Measurements from ENCODE around the gene MYT1.

Gene MYT1

GRCh38 chr20:64226686-64227580 is 62.7 kb downstream of the MYT1 start:
- H3K4me3 ChIP-seq (ENCODE audit: low read depth, low read length) = no peak overlapping the region
- DNase-seq (ENCODE audit: low read depth) = no peak
- TF ChIP-seq, protein P1, sequence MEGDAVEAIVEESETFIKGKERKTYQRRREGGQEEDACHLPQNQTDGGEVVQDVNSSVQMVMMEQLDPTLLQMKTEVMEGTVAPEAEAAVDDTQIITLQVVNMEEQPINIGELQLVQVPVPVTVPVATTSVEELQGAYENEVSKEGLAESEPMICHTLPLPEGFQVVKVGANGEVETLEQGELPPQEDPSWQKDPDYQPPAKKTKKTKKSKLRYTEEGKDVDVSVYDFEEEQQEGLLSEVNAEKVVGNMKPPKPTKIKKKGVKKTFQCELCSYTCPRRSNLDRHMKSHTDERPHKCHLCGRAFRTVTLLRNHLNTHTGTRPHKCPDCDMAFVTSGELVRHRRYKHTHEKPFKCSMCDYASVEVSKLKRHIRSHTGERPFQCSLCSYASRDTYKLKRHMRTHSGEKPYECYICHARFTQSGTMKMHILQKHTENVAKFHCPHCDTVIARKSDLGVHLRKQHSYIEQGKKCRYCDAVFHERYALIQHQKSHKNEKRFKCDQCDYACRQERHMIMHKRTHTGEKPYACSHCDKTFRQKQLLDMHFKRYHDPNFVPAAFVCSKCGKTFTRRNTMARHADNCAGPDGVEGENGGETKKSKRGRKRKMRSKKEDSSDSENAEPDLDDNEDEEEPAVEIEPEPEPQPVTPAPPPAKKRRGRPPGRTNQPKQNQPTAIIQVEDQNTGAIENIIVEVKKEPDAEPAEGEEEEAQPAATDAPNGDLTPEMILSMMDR (IDR thresholded peaks at IDR 0.05; ENCODE audit: control insufficient read depth, extremely low read depth, insufficient read depth) = no peak

- no peak overlapping the region for H3K4me3 ChIP-seq (ENCODE audit: low read depth, low read length)
- TF ChIP-seq, protein P1 (IDR thresholded peaks at IDR 0.05; ENCODE audit: control insufficient read depth, extremely low read depth, insufficient read depth) = no peak
- DNase-seq (ENCODE audit: low read depth) = no peak
These were observed 63.9 kb downstream of the MYT1 start for GRCh38 chr20:64228086-64228653.

- H3K4me3 ChIP-seq (ENCODE audit: low read depth, low read length) = no peak overlapping the region
- no peak for DNase-seq (ENCODE audit: low read depth)
- TF ChIP-seq, protein P1 (IDR thresholded peaks at IDR 0.05; ENCODE audit: control insufficient read depth, extremely low read depth, insufficient read depth) = no peak
These were observed 64.7 kb downstream of the MYT1 start for GRCh38 chr20:64228751-64229506.

GRCh38 chr20:64229507-64230061 is 65.3 kb downstream of the MYT1 start:
- peak; percentile 93 for DNase-seq (ENCODE audit: low read depth)
- H3K4me3 ChIP-seq (ENCODE audit: low read depth, low read length) = no peak overlapping the region
- TF ChIP-seq, protein P1 (IDR thresholded peaks at IDR 0.05; ENCODE audit: control insufficient read depth, extremely low read depth, insufficient read depth) = no peak

- no peak overlapping the region for H3K4me3 ChIP-seq (ENCODE audit: low read depth, low read length)
- TF ChIP-seq, protein P1 (IDR thresholded peaks at IDR 0.05; ENCODE audit: control insufficient read depth, extremely low read depth, insufficient read depth) = no peak
These were observed 66.4 kb downstream of the MYT1 start for GRCh38 chr20:64230461-64231145.

More at GRCh38 chr20:64230461-64231145, 66.4 kb downstream of the MYT1 start:
- DNase-seq (ENCODE audit: low read depth) = no peak

Data from LNCaP clone FGC (cell line).